Measurements from ENCODE around the gene ETFA. TPM values are rescaled to one million over a fixed set of nuclear protein-coding genes. Genes with fewer than 3 reads are reported as not detected.

The ETFA gene
- total and polyA plus RNA-seq, 2 of the 8 experiments (the other 6 are each of a cell fraction or from before 2014, with no cell fraction given), result 60.9 to 90.0 TPM

DNA sequence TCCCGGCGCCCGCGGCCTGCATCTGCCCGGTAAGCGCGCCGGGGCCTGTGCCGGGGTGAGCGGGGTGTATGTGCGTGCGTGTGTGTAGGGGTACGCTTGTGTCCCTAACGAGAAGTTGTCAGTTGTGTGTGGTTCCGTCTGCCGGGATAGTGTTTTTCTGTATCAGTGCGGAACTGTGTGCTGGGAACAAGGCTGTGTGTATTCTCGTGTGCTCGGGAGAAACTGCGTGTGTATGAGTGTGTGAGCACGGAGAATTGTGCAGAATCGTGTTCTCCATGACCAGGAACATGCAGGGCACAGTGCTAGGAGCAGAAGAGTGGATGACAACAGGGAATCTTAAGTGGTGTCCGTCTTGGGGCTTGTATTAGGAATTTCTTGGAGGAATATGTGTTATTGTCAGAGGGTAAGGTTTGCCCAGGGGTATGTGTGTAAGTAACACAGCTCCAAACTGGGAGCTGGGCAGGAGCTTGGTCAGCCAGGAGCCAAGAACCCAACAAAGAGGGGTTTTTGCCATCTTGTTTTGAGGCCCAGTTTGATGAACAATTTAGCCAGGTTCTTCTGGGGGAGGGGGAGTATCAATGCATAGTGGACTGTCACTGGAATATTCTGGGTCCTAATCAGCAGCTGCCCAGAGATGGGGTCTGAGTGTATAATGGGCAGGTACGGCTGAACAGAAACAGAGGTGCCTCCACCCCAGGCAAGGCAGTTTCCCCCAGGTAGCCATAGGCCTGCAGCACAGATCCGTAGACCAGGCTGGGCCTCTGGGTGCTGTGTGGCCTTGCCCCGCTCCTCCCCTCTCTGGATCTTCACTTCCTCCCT is 27.4 kb upstream of the ETFA start (continued):
- TF ChIP-seq EGR1 (IDR thresholded peaks at IDR 0.05; ENCODE audit: borderline replicate concordance, low read depth, low read length) (no peak), GABPA (IDR thresholded peaks at IDR 0.05; ENCODE audit: borderline replicate concordance, insufficient read depth, low read length) (no peak), EP300 (IDR thresholded peaks at IDR 0.05; ENCODE audit: borderline replicate concordance in 1 of 2, low read depth in 2 of 2, low read length in 2 of 2) (no peak), CHD1 (IDR thresholded peaks at IDR 0.05; ENCODE audit: low read depth, low read length) (no peak), KDM1A (IDR thresholded peaks at IDR 0.05; ENCODE audit: borderline replicate concordance, low read length) (no peak)

Measured in H1 (cell line).